A172 (cell line): Measurements from ENCODE around the gene TAF11L6. TPM values are rescaled to one million over a fixed set of nuclear protein-coding genes. Genes with fewer than 3 reads are reported as not detected.
"Not testable (repeated sequence)": the region's sequence is repeated elsewhere in the genome, so short reads cannot be mapped to it uniquely, and the experiment has no call there.

Experiments used
- DNase-seq: peaks from one replicate; pipeline ENCODE4 v3.0.0-alpha.2; 2015; ENCODE audit warnings: low spot score
- total RNA-seq: library from RNA; depleted of rRNA; stranded (reverse); fragments of >200 nt; shearing (Covaris generic); gene quantifications from 2 replicates; pipeline ENCODE4 v1.2.3, GENCODE V29; 2014; rRNA removed

The TAF11L6 gene
- total RNA-seq, result not detected in 2 replicates

DNA sequence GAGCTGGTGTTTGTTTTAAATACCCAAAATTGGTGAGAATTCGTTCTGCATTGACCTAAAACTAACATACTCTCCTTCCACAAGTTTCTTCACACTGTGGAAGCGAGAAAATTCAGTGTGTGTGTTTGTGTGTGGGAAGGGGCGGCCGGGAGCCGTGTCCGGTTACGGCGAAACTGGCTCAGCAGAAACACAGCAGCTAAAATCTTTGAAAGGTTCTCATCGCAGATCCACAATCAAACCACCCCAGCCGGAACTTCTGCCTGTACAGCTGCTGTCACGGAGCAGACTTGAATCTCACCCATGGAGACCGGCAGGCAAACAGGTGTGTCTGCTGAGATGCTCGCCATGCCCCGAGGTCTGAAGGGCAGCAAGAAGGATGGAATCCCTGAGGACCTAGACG, at the start of gene TAF11L6:
TSS of gene TAF11L6 (plus strand) at position 301 of the 400 bp plus-strand sequence.
- DNase-seq, result not testable (repeated sequence)

DNA sequence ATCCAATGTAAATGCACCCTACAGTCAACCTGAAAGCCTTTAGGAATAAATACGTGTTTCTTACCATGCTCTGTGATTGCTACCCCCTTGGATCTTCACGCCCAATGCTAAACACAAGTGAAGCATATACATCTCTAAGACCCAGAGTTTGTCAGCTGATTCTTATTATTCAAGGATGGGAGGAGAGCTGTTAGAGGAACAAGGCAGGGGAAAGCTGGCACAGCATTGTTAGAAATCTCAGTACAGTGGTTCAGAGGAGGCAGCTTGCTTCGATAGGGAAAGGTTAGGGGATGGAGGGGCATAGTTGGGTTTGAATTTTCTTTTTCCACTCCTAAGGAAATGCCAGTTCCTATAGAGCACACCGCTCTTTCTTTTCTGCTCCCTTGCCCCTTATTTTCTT, 47.1 kb upstream of the TAF11L6 start:
- no peak for DNase-seq

DNA sequence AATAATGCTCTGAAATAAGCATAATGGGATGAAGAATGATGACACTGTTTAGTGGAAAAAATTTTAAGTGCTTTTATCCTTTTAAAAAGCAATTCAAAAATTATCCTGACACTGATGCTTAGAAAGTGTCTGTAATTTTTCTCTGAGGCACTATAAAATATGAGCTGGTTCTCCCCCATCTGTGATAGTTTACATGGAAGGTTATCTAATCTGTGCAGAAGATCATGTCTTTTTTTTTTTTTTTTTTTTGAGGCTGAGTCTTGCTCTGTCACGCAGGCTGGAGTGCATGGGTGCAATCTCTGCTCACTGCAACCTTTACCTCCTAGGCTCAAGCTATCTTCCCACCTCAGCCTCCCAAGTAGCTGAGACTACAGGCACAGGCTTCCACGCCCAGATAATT, 45.7 kb upstream of the TAF11L6 start:
- DNase-seq, result no peak

DNA sequence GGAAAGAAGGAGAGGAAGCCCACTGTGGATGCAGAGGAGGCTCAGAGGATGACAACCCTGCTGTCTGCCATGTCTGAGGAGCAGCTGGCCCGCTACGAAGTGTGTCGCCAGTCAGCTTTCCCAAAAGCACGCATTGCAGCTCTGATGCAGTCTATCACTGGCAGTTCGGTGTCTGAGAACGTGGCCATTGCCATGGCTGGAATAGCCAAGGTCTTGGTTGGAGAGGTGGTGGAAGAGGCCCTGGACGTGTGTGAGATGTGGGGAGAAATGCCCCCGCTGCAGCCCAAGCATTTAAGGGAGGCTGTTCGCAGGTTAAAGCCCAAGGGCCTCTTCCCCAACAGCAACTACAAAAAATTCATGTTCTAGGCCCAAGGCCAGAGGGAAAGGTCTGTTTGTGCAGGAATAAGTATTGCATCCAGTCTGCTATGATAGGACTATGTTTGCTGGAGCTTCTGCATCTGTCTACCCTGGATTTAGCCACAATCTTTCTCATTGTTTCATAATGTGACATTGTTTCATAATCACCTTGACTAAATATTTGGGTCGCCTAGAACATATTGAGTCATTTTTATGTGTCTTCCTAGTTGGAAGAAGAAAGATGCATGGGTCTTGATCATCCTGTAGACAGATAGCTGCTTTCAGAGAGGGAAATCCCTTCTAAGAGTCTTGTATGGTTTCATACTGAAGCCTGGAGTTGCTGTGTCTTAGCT, 41.9 kb upstream of the TAF11L6 start:
- not testable (repeated sequence) for DNase-seq

DNA sequence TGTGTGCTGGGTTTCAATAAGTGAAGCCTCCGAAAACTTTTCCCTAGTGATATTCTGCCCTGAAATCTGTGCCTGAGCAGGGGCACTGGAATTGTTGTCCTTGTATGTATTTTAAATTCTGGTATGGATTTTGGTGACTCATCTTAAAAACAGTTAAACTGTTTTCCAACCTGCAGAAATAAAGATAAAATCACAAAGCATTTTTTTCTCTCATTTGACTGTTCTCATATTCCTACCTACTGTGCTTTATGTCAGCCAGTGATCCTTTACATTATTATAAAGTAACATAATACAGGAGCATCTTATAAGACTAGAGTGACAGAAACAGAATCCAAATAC, 41.3 kb upstream of the TAF11L6 start:
- DNase-seq, result no peak

DNA sequence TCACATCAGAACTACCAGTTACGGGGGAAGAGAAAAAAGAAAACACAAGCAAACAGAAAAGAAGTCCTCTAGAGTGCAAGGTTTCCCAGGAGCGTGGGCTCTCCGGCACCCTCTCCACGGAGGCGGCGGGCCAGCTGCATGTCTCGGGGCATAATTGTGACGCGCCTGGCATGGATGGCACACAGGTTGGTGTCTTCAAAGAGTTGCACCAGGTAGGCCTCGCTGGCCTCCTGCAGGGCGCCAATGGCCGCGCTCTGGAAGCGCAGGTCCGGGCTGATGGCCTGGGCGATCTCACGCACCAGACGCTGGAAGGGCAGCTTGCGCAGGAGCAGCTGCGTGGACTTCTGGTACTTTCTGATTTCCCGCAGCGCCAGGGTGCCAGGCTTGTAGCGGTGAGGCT, 37.2 kb upstream of the TAF11L6 start:
- not testable (repeated sequence) for DNase-seq

DNA sequence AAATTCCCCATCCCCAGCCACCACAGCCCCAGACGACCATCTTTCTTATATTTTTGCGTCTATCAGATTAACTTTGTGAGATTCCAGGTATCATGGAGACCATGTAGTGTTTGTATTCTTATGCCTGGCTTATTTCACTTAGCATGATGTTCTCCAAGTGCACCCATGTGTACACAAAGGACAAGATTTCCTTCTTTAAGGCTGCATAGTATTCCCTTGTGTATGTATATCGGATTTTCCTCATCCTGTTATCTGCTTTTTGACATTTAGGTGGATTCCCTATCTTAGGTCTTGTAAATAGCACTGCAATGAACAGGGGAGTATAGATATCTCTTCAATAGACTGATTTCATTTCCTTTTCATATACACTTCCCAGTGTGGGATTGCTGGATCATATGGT, 35.7 kb upstream of the TAF11L6 start:
- DNase-seq, result no peak

DNA sequence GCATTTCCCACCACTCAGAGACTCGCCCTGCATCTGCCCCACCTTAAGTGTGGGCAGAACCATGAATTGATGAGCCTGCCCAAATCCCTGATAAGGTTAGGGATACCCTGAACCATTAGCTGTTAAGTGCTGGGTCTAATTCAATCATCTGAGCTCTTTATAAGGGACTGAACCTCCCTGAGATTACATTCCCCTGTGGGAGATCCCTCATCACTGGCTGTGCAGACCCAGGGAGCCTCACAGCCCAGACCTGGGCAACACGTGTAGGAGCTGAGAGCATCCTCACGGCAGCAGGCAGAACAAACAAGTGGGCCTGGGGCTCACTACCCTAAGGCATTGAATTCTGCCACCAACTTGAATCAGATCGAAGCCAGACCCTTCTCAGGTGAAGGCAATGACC, 31.0 kb upstream of the TAF11L6 start:
- DNase-seq, result no peak

DNA sequence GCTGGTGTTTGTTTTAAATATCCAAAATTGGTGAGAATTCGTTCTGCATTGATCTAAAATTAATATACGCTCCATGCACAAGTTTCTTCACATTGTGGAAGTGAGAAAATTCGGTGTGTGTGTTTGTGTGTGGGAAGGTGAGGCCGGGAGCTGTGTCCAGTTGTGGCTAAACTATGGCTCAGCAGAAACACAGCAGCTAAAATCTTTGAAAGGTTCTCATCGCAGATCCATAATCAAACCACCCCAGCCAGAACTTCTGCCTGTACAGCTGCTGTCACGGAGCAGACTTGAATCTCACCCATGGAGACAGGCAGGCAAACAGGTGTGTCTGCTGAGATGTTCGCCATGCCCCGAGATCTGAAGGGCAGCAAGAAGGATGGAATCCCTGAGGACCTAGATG, 30.5 kb upstream of the TAF11L6 start, which contains the start of gene TAF11L2:
TSS of gene TAF11L2 (plus strand) at position 301 of the 400 bp plus-strand sequence.
- not testable (repeated sequence) for DNase-seq

DNA sequence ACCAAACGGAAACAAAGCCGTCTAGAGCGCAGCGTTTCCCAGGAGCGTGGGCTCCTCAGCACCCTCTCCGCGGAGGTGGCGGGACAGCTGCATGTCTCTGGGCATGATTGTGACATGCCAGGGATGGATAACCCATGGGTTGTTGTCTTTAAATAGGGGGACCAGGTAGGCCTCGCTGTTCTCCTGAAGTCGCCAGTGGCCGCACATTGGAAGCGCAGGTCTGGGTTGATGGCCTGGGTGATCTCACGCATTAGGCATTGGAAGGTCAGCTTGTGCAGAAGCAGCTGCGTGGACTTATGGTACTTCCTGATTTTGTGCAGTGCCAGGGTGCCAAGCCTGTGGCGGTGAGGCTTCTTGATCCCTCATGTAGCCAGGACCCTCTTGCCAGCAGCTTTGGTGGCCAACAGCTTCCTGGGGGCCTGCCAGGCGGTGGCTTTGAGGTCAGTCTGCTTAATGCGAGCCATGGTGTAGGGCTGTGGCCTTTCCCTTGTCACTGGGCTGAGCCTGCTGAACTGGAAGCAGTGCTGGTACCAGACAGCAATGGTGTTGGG, 16.6 kb upstream of the TAF11L6 start:
- no peak for DNase-seq

DNA sequence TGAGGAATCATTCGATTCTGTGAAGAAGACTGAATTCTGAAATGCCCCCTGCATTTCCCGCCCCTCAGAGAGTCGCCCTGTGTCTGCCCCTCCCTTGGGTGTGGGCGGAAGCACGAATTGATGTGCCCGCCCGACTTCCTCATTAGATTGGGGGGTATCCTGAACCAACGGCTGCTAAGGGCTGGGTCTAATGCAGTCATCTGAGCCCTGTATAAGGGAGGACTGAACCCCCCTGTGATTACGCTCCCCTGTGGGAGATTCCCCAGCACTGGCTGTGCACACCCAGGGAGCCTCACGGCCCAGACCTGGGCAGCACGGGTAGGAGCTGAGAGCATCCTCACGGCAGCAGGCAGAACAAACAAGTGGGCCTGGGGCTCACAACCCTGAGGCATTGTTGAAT, 10.9 kb upstream of the TAF11L6 start:
- DNase-seq, result not testable (repeated sequence)

DNA sequence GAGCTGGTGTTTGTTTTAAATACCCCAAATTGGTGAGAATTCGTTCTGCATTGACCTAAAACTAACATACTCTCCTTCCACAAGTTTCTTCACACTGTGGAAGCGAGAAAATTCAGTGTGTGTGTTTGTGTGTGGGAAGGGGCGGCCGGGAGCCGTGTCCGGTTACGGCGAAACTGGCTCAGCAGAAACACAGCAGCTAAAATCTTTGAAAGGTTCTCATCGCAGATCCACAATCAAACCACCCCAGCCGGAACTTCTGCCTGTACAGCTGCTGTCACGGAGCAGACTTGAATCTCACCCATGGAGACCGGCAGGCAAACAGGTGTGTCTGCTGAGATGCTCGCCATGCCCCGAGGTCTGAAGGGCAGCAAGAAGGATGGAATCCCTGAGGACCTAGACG, 10.4 kb upstream of the TAF11L6 start, which contains the start of gene TAF11L3:
TSS of gene TAF11L3 (plus strand) at position 301 of the 400 bp plus-strand sequence.
- DNase-seq, result not testable (repeated sequence)

DNA sequence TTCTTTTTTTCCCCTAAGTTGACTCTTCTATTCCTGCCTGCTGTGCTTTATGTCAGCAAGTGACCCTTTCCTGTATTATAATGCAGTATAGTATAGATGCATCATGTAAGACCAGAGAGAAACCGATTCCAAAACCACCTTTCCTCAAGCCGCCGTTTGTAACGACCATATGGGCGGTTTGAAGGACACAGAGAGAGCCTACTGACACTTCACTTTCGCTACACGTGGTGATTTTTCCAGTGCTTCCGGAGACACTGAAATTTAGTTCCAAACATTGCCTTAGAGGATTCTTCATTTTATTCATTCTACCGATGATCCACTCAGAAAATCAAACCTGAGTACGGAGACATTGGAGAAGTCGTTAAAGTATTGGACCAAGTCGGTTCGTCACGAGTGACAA, 9.0 kb upstream of the TAF11L6 start:
- not testable (repeated sequence) for DNase-seq

DNA sequence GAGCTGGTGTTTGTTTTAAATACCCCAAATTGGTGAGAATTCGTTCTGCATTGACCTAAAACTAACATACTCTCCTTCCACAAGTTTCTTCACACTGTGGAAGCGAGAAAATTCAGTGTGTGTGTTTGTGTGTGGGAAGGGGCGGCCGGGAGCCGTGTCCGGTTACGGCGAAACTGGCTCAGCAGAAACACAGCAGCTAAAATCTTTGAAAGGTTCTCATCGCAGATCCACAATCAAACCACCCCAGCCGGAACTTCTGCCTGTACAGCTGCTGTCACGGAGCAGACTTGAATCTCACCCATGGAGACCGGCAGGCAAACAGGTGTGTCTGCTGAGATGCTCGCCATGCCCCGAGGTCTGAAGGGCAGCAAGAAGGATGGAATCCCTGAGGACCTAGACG, 7.0 kb upstream of the TAF11L6 start, which contains the start of gene TAF11L4:
TSS of gene TAF11L4 (plus strand) at position 301 of the 400 bp plus-strand sequence.
- not testable (repeated sequence) for DNase-seq

DNA sequence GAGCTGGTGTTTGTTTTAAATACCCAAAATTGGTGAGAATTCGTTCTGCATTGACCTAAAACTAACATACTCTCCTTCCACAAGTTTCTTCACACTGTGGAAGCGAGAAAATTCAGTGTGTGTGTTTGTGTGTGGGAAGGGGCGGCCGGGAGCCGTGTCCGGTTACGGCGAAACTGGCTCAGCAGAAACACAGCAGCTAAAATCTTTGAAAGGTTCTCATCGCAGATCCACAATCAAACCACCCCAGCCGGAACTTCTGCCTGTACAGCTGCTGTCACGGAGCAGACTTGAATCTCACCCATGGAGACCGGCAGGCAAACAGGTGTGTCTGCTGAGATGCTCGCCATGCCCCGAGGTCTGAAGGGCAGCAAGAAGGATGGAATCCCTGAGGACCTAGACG, 3.5 kb upstream of the TAF11L6 start, which contains the start of gene TAF11L5:
TSS of gene TAF11L5 (plus strand) at position 301 of the 400 bp plus-strand sequence.
- DNase-seq, result not testable (repeated sequence)

DNA sequence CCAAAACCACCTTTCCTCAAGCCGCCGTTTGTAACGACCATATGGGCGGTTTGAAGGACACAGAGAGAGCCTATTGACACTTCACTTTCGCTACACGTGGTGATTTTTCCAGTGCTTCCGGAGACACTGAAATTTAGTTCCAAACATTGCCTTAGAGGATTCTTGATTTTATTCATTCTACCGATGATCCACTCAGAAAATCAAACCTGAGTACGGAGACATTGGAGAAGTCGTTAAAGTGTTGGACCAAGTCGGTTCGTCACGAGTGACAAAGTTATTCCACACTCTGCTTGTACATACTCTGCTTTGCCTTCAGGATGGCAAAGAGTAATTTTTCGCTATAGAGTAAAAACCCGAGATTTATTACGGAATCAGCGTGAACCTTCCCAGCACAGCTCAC, 2.0 kb upstream of the TAF11L6 start:
- not testable (repeated sequence) for DNase-seq

Other genes with a start within 250 kb of the TAF11L6 start
- gene TAF11L2, start 30.4 kb upstream of the TAF11L6 start, total RNA-seq, result not detected in 2 replicates
- not detected in 2 replicates for gene TAF11L3, start 10.3 kb upstream of the TAF11L6 start, total RNA-seq
- not detected in 2 replicates for gene TAF11L4, start 6.9 kb upstream of the TAF11L6 start, total RNA-seq
- gene TAF11L5, start 3.4 kb upstream of the TAF11L6 start, total RNA-seq, result not detected in 2 replicates
- not detected in 2 replicates for gene TAF11L7, start 57.1 kb downstream of the TAF11L6 start, total RNA-seq
- not detected in 2 replicates for gene TAF11L8, start 62.3 kb downstream of the TAF11L6 start, total RNA-seq
- gene TAF11L9, start 65.7 kb downstream of the TAF11L6 start, total RNA-seq, result not detected in 2 replicates
- gene TAF11L10, start 69.2 kb downstream of the TAF11L6 start, total RNA-seq, result not detected in 2 replicates
- gene TAF11L11, start 75.5 kb downstream of the TAF11L6 start, total RNA-seq, result not detected in 2 replicates
- gene TAF11L12, start 81.7 kb downstream of the TAF11L6 start, total RNA-seq, result not detected in 2 replicates
- gene TAF11L13, start 103.4 kb downstream of the TAF11L6 start, total RNA-seq, result not detected in 2 replicates
- gene TAF11L14, start 105.8 kb downstream of the TAF11L6 start, total RNA-seq, result not detected in 2 replicates